Endodermal cell (in vitro differentiated cells): Measurements from ENCODE around the gene COL5A1. TPM values are rescaled to one million over a fixed set of nuclear protein-coding genes. Genes with fewer than 3 reads are reported as not detected.

ENCODE experiments used
- DNase-seq: peaks from one replicate; pipeline ENCODE4 v3.0.0-alpha.2; 2017
- H3K27ac ChIP-seq: 2 replicates; pipeline ENCODE4 v1.5.1; 2013; ENCODE audit warnings: mild to moderate bottlenecking, low read depth, low read length, moderate library complexity
- H3K27me3 ChIP-seq: 2 replicates; pipeline ENCODE4 v1.6.1; 2013; ENCODE audit warnings: mild to moderate bottlenecking, low read length, moderate library complexity; ENCODE audit not compliant: insufficient read depth, control insufficient read depth, poor library complexity, severe bottlenecking
- H3K36me3 ChIP-seq: 2 replicates; pipeline ENCODE4 v1.7.0; 2013; ENCODE audit warnings: mild to moderate bottlenecking, low read length, moderate library complexity; ENCODE audit not compliant: control insufficient read depth, insufficient read depth
- H3K4me1 ChIP-seq: one replicate; pipeline ENCODE4 v1.7.0; 2013; ENCODE audit warnings: low read length; ENCODE audit not compliant: control insufficient read depth, insufficient read depth
- H3K4me3 ChIP-seq: 2 replicates; pipeline ENCODE4 v1.5.1; 2013; ENCODE audit warnings: mild to moderate bottlenecking, low read length, moderate library complexity
- H3K9ac ChIP-seq: 2 replicates; pipeline ENCODE4 v1.6.1; 2013; ENCODE audit warnings: mild to moderate bottlenecking, low read length, moderate library complexity; ENCODE audit not compliant: poor library complexity, severe bottlenecking; ENCODE audit errors: extremely low read depth
- H3K9me3 ChIP-seq: 2 replicates; pipeline ENCODE4 v1.6.1; 2013; ENCODE audit warnings: mild to moderate bottlenecking, low read length, moderate library complexity; ENCODE audit not compliant: control insufficient read depth
- H3K27ac Mint-ChIP-seq: 2 replicates; pipeline ENCODE4 v1.8.0; 2020; ENCODE audit warnings: mixed read lengths
- H3K27me3 Mint-ChIP-seq: 2 replicates; pipeline ENCODE4 v1.8.0; 2021; ENCODE audit warnings: mild to moderate bottlenecking, mixed read lengths; ENCODE audit not compliant: insufficient read depth
- H3K36me3 Mint-ChIP-seq: 2 replicates; pipeline ENCODE4 v1.8.0; 2020; ENCODE audit warnings: low read depth, mixed read lengths
- H3K4me1 Mint-ChIP-seq: 2 replicates; pipeline ENCODE4 v1.8.0; 2020; ENCODE audit warnings: mixed read lengths
- H3K4me3 Mint-ChIP-seq: 2 replicates; pipeline ENCODE4 v1.8.0; 2020; ENCODE audit warnings: mild to moderate bottlenecking, moderate library complexity, mixed read lengths
- H3K9me3 Mint-ChIP-seq: 2 replicates; pipeline ENCODE4 v1.8.0; 2020; ENCODE audit warnings: mild to moderate bottlenecking, mixed read lengths
- CTCF ChIP-seq: fragments of 200-600 bp; sonication (generic); conservative IDR thresholded peaks from 2 replicates; pipeline ENCODE4 v1.5.0; 2021; ENCODE audit warnings: antibody characterized with exemption, mild to moderate bottlenecking
- WGBS, 2 experiments: methylation state at CpG; one replicate each; pipeline versions ENCODE4 v1.1.5 to v1.1.7; 2013; ENCODE audit warnings: missing lambda C conversion rate in 2 of 2, mixed read lengths in 1 of 2; ENCODE audit not compliant: insufficient coverage in 1 of 2, insufficient read length in 1 of 2; 5-methylcytosine and 5-hydroxymethylcytosine counted together
- total RNA-seq, 2 donors: library from RNA; stranded (reverse); fragmentation: NEBNext Ultra II Directional in 1 of 2; extraction: Animal tissue kit (Norgen Biotek cat#: 25700) in 1 of 2; gene quantifications; 2 replicates in 1 of 2; 3 replicates in 1 of 2; pipeline ENCODE4 v1.2.1, GENCODE V29; 2021

Gene COL5A1
- total RNA-seq, 2 donors from 2014 or later: 65.3 to 76.6 TPM

GRCh38 chr9:134699343-134699740, 57.7 kb downstream of the COL5A1 start:
- Histone ChIP-seq H3K9ac (no peak overlapping the region), H3K36me3 (no peaks in the 10 kb centered on the region), H3K27ac (no peak overlapping the region), H3K4me1 (no peaks in the 10 kb centered on the region), H3K4me3 (no peak overlapping the region), H3K9me3 (no peaks in the 10 kb centered on the region), H3K27me3 (no peaks in the 10 kb centered on the region)
- H3K9me3 Mint-ChIP-seq: no peaks in the 10 kb centered on the region
- no peak overlapping the region for H3K4me3 Mint-ChIP-seq
- DNase-seq: no peak
- H3K36me3 Mint-ChIP-seq: peaks cover 23% of the 10 kb centered on the region
- peak overlapping the region; percentile 55 for H3K27ac Mint-ChIP-seq
- 93 to 96% methylated on average over 4 to 5 of the region's 6 CpGs for WGBS, 2 experiments
- no peaks in the 10 kb centered on the region for H3K4me1 Mint-ChIP-seq
- H3K27me3 Mint-ChIP-seq: no peaks in the 10 kb centered on the region
- no peak for TF ChIP-seq CTCF

GRCh38 chr9:134700636-134701350, 59.2 kb downstream of the COL5A1 start:
- Histone ChIP-seq H3K4me1 (no peaks in the 10 kb centered on the region), H3K36me3 (no peaks in the 10 kb centered on the region), H3K9ac (no peak overlapping the region), H3K27me3 (no peaks in the 10 kb centered on the region), H3K9me3 (no peaks in the 10 kb centered on the region), H3K4me3 (no peak overlapping the region), H3K27ac (no peak overlapping the region)
- no peak for DNase-seq
- no peak for TF ChIP-seq CTCF
- H3K4me3 Mint-ChIP-seq: no peak overlapping the region
- no peaks in the 10 kb centered on the region for H3K9me3 Mint-ChIP-seq
- peaks cover 23% of the 10 kb centered on the region for H3K36me3 Mint-ChIP-seq
- no peaks in the 10 kb centered on the region for H3K27me3 Mint-ChIP-seq
- 91% methylated on average over 27 to 30 of the region's 30 CpGs for WGBS, 2 experiments
- H3K4me1 Mint-ChIP-seq: no peaks in the 10 kb centered on the region
- H3K27ac Mint-ChIP-seq: no peak overlapping the region

GRCh38 chr9:134701581-134702259, 60.1 kb downstream of the COL5A1 start:
- DNase-seq: no peak
- no peak for TF ChIP-seq CTCF
- H3K9me3 ChIP-seq: no peaks in the 10 kb centered on the region
- H3K9me3 Mint-ChIP-seq: no peaks in the 10 kb centered on the region
- H3K4me3 Mint-ChIP-seq: no peak overlapping the region
- no peaks in the 10 kb centered on the region for H3K27me3 Mint-ChIP-seq
- no peaks in the 10 kb centered on the region for H3K27me3 ChIP-seq
- no peaks in the 10 kb centered on the region for H3K4me1 ChIP-seq
- peaks cover 20% of the 10 kb centered on the region for H3K36me3 Mint-ChIP-seq
- WGBS, 2 experiments: 89 to 92% methylated on average over 20 to 22 of the region's 22 CpGs
- H3K27ac ChIP-seq: no peak overlapping the region
- H3K4me3 ChIP-seq: no peak overlapping the region
- no peak overlapping the region for H3K9ac ChIP-seq
- H3K36me3 ChIP-seq: no peaks in the 10 kb centered on the region
- no peaks in the 10 kb centered on the region for H3K4me1 Mint-ChIP-seq
- no peak overlapping the region for H3K27ac Mint-ChIP-seq
